Coronary artery (tissue), 2 donors: ENCODE data around the gene NCOA7.
"Not testable (repeated sequence)": the region's sequence is repeated elsewhere in the genome, so short reads cannot be mapped to it uniquely, and the experiment has no call there.

Experiments used
- DNase-seq: peaks from one replicate; pipeline ENCODE4 v3.0.0-alpha.2; 2017; ENCODE audit warnings: low spot score
- H3K27ac ChIP-seq, 2 donors: fragments of 200-600 bp; sonication (generic); one replicate each; pipeline ENCODE4 v1.5.1; 2016 to 2019
- H3K4me3 ChIP-seq: fragments of 200-600 bp; sonication (generic); 2 replicates; pipeline ENCODE4 v1.5.1; 2016; ENCODE audit warnings: mild to moderate bottlenecking, moderate library complexity
- CTCF ChIP-seq: fragments of 200-600 bp; sonication (generic); IDR thresholded peaks from one replicate; pipeline ENCODE4 v1.5.1; 2019; ENCODE audit warnings: antibody characterized with exemption

Gene NCOA7

GRCh38 chr6:125769147-125769783 lies 21.5 kb upstream of the NCOA7 start:
- Histone ChIP-seq H3K4me3 (no peak overlapping the region), H3K27ac (peak overlapping the region; percentile 1 to 45)
- no peak for DNase-seq
- TF ChIP-seq CTCF: no peak

- no peak for DNase-seq
- no peak for TF ChIP-seq CTCF
- Histone ChIP-seq H3K4me3 (no peak overlapping the region), H3K27ac (no peak overlapping the region)
Observed at GRCh38 chr6:125773387-125774341, 17.1 kb upstream of the NCOA7 start.

GRCh38 chr6:125776107-125776826 lies 14.5 kb upstream of the NCOA7 start:
- not testable (repeated sequence) for H3K4me3 ChIP-seq, H3K27ac ChIP-seq, DNase-seq

GRCh38 chr6:125779924-125780539 lies 10.7 kb upstream of the NCOA7 start:
- peak overlapping the region; percentile 92 for H3K27ac ChIP-seq
- DNase-seq: peak; percentile 91

GRCh38 chr6:125780540-125781313 lies 10.0 kb upstream of the NCOA7 start:
- TF ChIP-seq CTCF: no peak
- no peak for DNase-seq
- Histone ChIP-seq H3K27ac (peak overlapping the region; percentile 92), H3K4me3 (peak overlapping the region; percentile 78)

More at GRCh38 chr6:125779924-125780539, 10.7 kb upstream of the NCOA7 start:
- peak overlapping the region; percentile 78 for H3K4me3 ChIP-seq
- TF ChIP-seq CTCF: no peak

GRCh38 chr6:125781314-125781868 lies 9.4 kb upstream of the NCOA7 start:
- Histone ChIP-seq H3K4me3 (peak overlapping the region; percentile 78), H3K27ac (peak overlapping the region; percentile 92)
- DNase-seq: no peak
- TF ChIP-seq CTCF: no peak
